Measurements from ENCODE around the gene MLYCD.

DNA sequence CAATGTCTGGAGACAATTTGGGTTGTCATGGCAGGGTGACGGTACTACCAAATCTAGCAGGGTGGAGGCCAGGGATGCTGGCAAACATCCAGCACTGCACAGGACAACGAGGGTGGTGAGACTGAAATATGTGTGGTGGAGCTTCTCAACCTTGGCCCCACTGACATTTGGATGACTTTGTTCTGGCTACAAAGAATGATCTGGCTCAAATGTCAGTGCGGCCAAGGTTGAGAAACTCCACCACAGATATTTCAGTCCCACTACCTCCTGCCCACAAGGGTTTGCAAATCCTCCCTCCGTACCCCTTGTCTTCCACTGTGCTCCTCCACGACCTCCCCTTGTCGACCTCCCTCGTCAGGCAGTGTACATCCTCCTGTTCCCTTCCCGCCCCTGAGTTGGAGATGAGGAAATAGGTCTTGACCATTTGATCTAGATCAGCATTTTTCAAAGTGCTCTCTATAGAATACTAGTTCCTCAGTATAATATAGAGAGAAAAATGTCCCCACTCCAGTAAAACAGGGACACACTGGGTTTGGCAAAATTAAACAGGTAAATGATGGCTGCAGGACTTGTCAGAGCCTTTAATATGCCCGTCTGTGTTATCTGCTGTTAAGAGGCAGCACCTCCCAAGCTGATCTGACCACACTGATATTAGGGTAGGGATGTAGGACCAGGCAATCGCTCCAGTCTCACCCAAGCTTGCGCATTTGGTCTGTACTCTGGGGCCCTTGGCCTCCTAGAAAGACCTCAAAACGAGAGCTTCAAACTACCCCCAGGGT lies 60.9 kb downstream of the MLYCD start:
- TF ChIP-seq GATA3 (IDR thresholded peaks at IDR 0.05; ENCODE audit: low read depth, low read length) (no peak), GATA2 (IDR thresholded peaks at IDR 0.05; ENCODE audit: low read depth, low read length) (no peak)
